Neural cell (in vitro differentiated cells): ENCODE results near the gene FHOD1.

ENCODE experiments used
- EP300 ChIP-seq: fragments of 450-650 bp; conservative IDR thresholded peaks from 2 replicates; pipeline ENCODE4 v1.6.1; 2014; ENCODE audit warnings: antibody characterized with exemption, mild to moderate bottlenecking, moderate library complexity; ENCODE audit not compliant: poor library complexity, severe bottlenecking
- EZH2 ChIP-seq: fragments of 200-600, 300-800 bp; shearing (Covaris generic), sonication (generic); IDR thresholded peaks from 2 replicates; pipeline ENCODE4 v1.6.1; 2014; ENCODE audit warnings: antibody characterized with exemption, low read length, borderline replicate concordance, mild to moderate bottlenecking; ENCODE audit not compliant: insufficient read depth, poor library complexity, severe bottlenecking
- MXI1 ChIP-seq: fragments of 450-650 bp; conservative IDR thresholded peaks from 2 replicates; pipeline ENCODE4 v1.6.1; 2014; ENCODE audit warnings: antibody characterized with exemption, mild to moderate bottlenecking; ENCODE audit not compliant: poor library complexity, severe bottlenecking
- POLR2AphosphoS5 ChIP-seq: IDR thresholded peaks from 2 replicates; pipeline ENCODE4 v1.6.1; 2012
- RAD21 ChIP-seq: fragments of 450-650 bp; conservative IDR thresholded peaks from 2 replicates; pipeline ENCODE4 v1.6.1; 2014; ENCODE audit warnings: antibody characterized with exemption, mild to moderate bottlenecking, moderate library complexity
- SMC3 ChIP-seq: fragments of 450-650 bp; conservative IDR thresholded peaks from 2 replicates; pipeline ENCODE4 v1.6.1; 2014; ENCODE audit warnings: antibody characterized with exemption, mild to moderate bottlenecking, moderate library complexity; ENCODE audit not compliant: poor library complexity
- TAF1 ChIP-seq: IDR thresholded peaks from 2 replicates; pipeline ENCODE4 v1.6.1; 2012; ENCODE audit warnings: low read depth
- TF ChIP-seq, protein P1 (sequence below): fragments of 450-650 bp; IDR thresholded peaks from 2 replicates; pipeline ENCODE4 v1.5.1; 2014; ENCODE audit warnings: antibody characterized with exemption, mild to moderate bottlenecking, moderate library complexity; ENCODE audit not compliant: poor library complexity, severe bottlenecking
- TF ChIP-seq, protein P2 (sequence below): IDR thresholded peaks from 2 replicates; pipeline ENCODE4 v1.6.1; 2012; ENCODE audit warnings: borderline replicate concordance

DNA sequence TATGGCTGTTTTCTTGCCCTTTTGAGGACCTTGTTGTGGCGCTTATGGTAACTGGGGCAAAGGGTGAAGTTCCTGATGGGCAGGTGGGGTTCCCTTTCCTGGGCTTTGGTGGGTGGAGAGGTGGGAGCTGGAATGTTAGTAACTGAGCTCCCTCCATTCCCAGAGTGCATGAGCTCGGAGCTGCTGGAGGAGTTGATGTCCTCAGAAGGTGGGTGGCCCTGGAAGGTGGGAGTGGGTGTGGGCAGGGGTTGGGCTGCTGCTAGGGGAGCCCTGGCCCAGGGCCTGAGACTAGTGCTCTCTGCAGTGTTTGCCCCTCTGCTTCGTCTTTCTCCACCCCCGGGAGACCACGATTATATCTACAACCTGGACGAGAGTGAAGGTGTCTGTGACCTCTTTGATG lies 49.6 kb downstream of the FHOD1 start:
- TF ChIP-seq, protein P1, sequence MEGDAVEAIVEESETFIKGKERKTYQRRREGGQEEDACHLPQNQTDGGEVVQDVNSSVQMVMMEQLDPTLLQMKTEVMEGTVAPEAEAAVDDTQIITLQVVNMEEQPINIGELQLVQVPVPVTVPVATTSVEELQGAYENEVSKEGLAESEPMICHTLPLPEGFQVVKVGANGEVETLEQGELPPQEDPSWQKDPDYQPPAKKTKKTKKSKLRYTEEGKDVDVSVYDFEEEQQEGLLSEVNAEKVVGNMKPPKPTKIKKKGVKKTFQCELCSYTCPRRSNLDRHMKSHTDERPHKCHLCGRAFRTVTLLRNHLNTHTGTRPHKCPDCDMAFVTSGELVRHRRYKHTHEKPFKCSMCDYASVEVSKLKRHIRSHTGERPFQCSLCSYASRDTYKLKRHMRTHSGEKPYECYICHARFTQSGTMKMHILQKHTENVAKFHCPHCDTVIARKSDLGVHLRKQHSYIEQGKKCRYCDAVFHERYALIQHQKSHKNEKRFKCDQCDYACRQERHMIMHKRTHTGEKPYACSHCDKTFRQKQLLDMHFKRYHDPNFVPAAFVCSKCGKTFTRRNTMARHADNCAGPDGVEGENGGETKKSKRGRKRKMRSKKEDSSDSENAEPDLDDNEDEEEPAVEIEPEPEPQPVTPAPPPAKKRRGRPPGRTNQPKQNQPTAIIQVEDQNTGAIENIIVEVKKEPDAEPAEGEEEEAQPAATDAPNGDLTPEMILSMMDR = no peak
- TF ChIP-seq EZH2 (no peak), TAF1 (no peak), EP300 (no peak), RAD21 (no peak), POLR2AphosphoS5 (no peak), SMC3 (no peak), MXI1 (no peak)
- TF ChIP-seq, protein P2, sequence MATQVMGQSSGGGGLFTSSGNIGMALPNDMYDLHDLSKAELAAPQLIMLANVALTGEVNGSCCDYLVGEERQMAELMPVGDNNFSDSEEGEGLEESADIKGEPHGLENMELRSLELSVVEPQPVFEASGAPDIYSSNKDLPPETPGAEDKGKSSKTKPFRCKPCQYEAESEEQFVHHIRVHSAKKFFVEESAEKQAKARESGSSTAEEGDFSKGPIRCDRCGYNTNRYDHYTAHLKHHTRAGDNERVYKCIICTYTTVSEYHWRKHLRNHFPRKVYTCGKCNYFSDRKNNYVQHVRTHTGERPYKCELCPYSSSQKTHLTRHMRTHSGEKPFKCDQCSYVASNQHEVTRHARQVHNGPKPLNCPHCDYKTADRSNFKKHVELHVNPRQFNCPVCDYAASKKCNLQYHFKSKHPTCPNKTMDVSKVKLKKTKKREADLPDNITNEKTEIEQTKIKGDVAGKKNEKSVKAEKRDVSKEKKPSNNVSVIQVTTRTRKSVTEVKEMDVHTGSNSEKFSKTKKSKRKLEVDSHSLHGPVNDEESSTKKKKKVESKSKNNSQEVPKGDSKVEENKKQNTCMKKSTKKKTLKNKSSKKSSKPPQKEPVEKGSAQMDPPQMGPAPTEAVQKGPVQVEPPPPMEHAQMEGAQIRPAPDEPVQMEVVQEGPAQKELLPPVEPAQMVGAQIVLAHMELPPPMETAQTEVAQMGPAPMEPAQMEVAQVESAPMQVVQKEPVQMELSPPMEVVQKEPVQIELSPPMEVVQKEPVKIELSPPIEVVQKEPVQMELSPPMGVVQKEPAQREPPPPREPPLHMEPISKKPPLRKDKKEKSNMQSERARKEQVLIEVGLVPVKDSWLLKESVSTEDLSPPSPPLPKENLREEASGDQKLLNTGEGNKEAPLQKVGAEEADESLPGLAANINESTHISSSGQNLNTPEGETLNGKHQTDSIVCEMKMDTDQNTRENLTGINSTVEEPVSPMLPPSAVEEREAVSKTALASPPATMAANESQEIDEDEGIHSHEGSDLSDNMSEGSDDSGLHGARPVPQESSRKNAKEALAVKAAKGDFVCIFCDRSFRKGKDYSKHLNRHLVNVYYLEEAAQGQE = no peak
